Kidney epithelial cell (primary cell): ENCODE measurements around the gene SLC12A3. TPM values are rescaled to one million over a fixed set of nuclear protein-coding genes. Genes with fewer than 3 reads are reported as not detected.

Experiments
- DNase-seq: peaks from one replicate; pipeline ENCODE4 v3.0.0-alpha.2; 2010; ENCODE audit warnings: low read depth
- H3K27me3 ChIP-seq: 2 replicates; pipeline ENCODE4 v1.6.0; 2011; ENCODE audit warnings: low read length; ENCODE audit not compliant: control insufficient read depth, insufficient read depth
- H3K36me3 ChIP-seq: 2 replicates; pipeline ENCODE4 v1.5.1; 2011; ENCODE audit warnings: low read length; ENCODE audit not compliant: control insufficient read depth, insufficient read depth
- H3K4me3 ChIP-seq: 2 replicates; pipeline ENCODE4 v1.5.1; 2011; ENCODE audit warnings: low read depth, mild to moderate bottlenecking, control low read depth, low read length
- total RNA-seq: library from RNA; depleted of rRNA; stranded (reverse); fragments of >200 nt; gene quantifications from 2 replicates; pipeline ENCODE4 v1.2.3, GENCODE V29; 2015
- TF ChIP-seq, protein P1 (sequence below): IDR thresholded peaks from 2 replicates; pipeline ENCODE4 v1.5.1; 2011; ENCODE audit warnings: mild to moderate bottlenecking, moderate library complexity, low read length, control low read depth, inconsistent platforms; ENCODE audit not compliant: insufficient read depth, poor library complexity, severe bottlenecking

The SLC12A3 gene
- total RNA-seq, 1 donor from 2014 or later, result 0.08 TPM

DNA sequence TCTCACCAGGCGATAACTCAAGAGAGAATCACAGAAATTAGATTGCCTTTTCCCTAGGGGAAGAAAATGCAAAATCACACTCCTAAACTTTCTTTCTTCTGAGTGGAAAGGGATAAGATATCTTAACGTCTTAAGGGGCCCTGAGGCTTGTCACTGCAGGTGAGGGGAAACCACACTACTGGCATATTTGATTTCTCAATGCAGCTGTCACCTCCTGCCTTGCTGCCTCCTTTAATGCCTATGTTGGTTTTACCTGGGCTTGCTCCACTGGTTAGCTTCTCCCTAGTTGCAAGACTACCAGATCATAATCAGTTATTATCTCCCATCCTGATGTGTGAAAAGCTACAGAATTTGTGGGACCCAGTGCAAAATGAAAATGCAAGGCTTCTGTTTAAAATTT, 62.5 kb downstream of the SLC12A3 start:
- DNase-seq, result no peak
- Histone ChIP-seq H3K36me3 (no peaks in the 10 kb centered on the region), H3K4me3 (no peak overlapping the region), H3K27me3 (no peaks in the 10 kb centered on the region)
- TF ChIP-seq, protein P1, sequence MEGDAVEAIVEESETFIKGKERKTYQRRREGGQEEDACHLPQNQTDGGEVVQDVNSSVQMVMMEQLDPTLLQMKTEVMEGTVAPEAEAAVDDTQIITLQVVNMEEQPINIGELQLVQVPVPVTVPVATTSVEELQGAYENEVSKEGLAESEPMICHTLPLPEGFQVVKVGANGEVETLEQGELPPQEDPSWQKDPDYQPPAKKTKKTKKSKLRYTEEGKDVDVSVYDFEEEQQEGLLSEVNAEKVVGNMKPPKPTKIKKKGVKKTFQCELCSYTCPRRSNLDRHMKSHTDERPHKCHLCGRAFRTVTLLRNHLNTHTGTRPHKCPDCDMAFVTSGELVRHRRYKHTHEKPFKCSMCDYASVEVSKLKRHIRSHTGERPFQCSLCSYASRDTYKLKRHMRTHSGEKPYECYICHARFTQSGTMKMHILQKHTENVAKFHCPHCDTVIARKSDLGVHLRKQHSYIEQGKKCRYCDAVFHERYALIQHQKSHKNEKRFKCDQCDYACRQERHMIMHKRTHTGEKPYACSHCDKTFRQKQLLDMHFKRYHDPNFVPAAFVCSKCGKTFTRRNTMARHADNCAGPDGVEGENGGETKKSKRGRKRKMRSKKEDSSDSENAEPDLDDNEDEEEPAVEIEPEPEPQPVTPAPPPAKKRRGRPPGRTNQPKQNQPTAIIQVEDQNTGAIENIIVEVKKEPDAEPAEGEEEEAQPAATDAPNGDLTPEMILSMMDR, result no peak

- TF ChIP-seq, protein P1, result no peak
- no peak overlapping the region for H3K4me3 ChIP-seq
- no peaks in the 10 kb centered on the region for H3K27me3 ChIP-seq
- no peaks in the 10 kb centered on the region for H3K36me3 ChIP-seq
- no peak for DNase-seq
These were observed 64.6 kb downstream of the SLC12A3 start for GRCh38 chr16:56929639-56930038.

DNA sequence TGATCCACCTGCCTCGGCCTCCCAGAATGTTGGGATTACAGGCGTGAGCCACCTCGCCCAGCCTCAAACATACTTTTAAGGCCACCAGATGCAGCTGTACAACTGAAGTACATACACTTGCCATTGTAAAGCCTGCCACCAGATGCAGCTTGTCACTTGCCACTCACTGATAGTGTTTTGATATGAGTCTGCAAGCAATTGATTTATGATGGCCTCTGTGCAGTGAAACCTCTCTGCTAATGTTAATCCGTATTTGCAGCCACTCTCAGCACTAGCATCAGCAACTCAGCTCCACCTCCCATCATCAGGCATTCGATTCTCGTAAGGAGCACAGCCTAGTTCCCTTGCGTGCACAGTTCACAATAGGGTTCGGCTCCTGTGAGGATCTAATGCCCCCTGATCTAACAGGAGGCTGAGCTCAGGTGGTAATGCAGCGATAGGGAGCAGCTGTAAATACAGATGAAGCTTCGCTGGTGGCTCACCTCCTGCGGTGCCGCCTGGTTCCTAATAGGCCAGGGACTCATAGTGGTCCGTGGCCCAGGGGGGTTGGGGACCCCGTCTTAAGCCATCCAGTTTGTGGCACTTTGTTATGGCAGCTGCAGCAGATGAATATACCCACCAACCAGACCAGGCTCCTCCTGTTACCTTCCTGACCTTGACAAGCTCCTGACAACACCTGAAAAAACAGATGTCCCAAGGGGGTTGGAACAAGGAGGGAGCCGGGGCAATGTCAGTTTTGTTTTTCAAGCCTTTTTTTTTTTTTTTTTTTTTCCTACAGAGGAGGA, 65.7 kb downstream of the SLC12A3 start:
- no peaks in the 10 kb centered on the region for H3K36me3 ChIP-seq
- no peak overlapping the region for H3K4me3 ChIP-seq
- no peaks in the 10 kb centered on the region for H3K27me3 ChIP-seq
- DNase-seq, result no peak
- TF ChIP-seq, protein P1, result no peak

- no peaks in the 10 kb centered on the region for H3K27me3 ChIP-seq
- no peak for DNase-seq
- TF ChIP-seq, protein P1, result no peak
- peak overlapping the region; percentile 39 for H3K4me3 ChIP-seq
- no peaks in the 10 kb centered on the region for H3K36me3 ChIP-seq
These were observed 66.4 kb downstream of the SLC12A3 start for GRCh38 chr16:56931271-56931891.

DNA sequence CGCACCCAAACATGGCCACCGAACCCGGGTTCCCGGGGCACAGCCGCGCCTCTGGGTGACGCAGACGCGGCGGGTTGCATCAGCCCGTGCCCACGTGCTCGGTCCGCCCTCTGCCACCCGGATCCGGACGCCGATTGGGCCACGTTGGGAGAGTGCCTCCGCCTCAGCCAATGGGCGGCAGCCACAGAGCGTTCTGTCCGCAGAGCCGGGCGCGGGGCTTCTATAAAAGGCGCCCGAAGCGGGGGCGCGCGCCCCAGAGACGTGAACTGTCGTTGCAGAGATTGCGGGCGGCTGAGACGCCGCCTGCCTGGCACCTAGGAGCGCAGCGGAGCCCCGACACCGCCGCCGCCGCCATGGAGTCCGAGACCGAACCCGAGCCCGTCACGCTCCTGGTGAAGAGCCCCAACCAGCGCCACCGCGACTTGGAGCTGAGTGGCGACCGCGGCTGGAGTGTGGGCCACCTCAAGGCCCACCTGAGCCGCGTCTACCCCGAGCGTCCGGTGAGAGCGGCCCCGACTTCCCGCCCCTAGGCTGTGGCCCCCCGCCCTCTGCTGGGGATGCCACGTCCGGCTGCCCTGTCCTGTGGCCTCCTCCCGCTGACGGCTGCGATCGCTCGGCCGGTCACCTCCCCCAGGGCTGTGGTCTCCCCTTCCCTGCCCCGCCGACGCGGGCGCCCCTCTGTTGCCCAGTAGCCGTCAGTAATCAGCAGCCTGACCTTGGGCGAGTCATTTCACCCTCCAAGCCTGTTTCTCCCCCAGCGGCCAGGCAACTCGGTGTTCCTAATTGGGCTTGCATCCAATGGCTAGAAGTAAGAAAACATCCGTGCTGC, 67.1 kb downstream of the SLC12A3 start, which contains the start of gene HERPUD1:
TSS of gene HERPUD1 (plus strand) at position 251 of the 829 bp plus-strand sequence. CDS start at position 354, 103 bp downstream.
- H3K4me3 ChIP-seq, result peak within 1 kb of the TSS; percentile 99
- peak; percentile 84 for DNase-seq
- TF ChIP-seq, protein P1, result no peak
- H3K36me3 ChIP-seq, result no peaks in the 10 kb centered on the region
- H3K27me3 ChIP-seq, result no peaks in the 10 kb centered on the region
